ENCODE measurements around the gene SLC22A13.

DNA sequence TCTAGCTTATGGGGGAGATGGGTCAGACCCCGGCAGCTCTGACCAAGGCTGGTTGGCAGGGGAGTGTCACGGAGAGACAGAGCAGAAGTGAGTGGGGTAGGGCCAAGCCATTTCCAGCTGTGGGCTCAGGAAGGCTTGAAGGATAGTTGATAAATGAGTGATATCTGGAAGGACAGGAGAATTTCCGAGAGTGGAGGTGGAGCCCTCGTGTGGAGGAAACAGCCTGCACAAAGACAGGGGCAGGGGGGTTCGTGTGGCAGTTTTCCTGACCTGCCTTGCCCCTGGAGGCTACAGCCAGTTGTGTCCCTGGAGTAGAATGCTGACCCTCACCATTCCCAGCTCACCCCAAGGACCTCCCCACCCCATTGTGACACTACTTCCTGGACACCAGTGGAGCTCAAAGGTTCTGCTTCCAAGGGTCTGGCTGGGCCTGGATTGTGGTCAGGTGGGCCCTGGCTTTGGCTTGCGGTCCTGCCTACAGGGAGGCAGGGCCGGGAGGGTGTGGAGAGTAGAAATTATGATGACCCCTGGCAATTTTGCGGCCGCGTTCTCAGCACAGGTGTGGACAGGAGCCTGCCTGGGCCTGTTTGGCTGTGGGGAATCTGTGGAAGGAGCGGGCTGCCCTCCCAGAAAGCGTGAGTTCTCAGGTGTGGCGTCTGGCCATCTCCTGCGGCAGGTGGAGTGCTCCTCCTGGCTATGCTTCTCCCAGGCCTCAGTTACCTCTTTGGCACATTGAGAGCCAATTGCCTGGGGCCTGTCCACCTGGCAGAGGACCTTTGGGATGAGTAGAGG lies 16.5 kb downstream of the SLC22A13 start, which contains the start of gene SLC22A14:
- TF ChIP-seq ZEB2 (IDR thresholded peaks at IDR 0.05): no peak
- no peak for TF ChIP-seq EP300 (IDR thresholded peaks at IDR 0.05; ENCODE audit: low read length)
- TF ChIP-seq KDM5B (IDR thresholded peaks at IDR 0.05; ENCODE audit: insufficient replicate concordance, low read depth, low read length): no peak
- no peak for TF ChIP-seq NFE2L1 (tag; IDR thresholded peaks at IDR 0.05; ENCODE audit: borderline replicate concordance, low read depth)

All from K562 (cell line).